Stimulated activated CD8-positive, alpha-beta memory T cell treated with anti-CD3 and anti-CD28 coated beads, Interleukin-4, amount 100 ng/mL, for 4 hours (primary cell): ENCODE data around the gene DGCR6L.
"Not testable (repeated sequence)": the region's sequence is repeated elsewhere in the genome, so short reads cannot be mapped to it uniquely, and the experiment has no call there.

Experiments used
- DNase-seq, 2 donors: peaks; one replicate each; pipeline ENCODE4 v3.0.0-alpha.2; 2020; ENCODE audit warnings: low read depth in 2 of 2, low spot score in 1 of 2

The DGCR6L gene

GRCh38 chr22:20319745-20320658 lies at the start of gene DGCR6L:
TSS of gene DGCR6L (minus strand) at chr22:20320060. CDS start at chr22:20319988, 72 bp downstream.
- peak; percentile 89 to 92 for DNase-seq

GRCh38 chr22:20368875-20369274 lies 49.0 kb upstream of the DGCR6L start:
- not testable (repeated sequence) for DNase-seq

GRCh38 chr22:20366841-20367240 lies 47.0 kb upstream of the DGCR6L start:
- DNase-seq = not testable (repeated sequence)

- not testable (repeated sequence) for DNase-seq
Measured at GRCh38 chr22:20364335-20365260, 44.7 kb upstream of the DGCR6L start.

GRCh38 chr22:20362403-20362802 lies 42.5 kb upstream of the DGCR6L start:
- DNase-seq = not testable (repeated sequence)

- DNase-seq = not testable (repeated sequence)
Measured at GRCh38 chr22:20361752-20362229, 41.9 kb upstream of the DGCR6L start.

GRCh38 chr22:20360866-20361751 lies 41.2 kb upstream of the DGCR6L start:
- not testable (repeated sequence) for DNase-seq

GRCh38 chr22:20360261-20360660 lies 40.4 kb upstream of the DGCR6L start:
- DNase-seq = not testable (repeated sequence)

GRCh38 chr22:20358503-20359239 lies 38.8 kb upstream of the DGCR6L start:
- not testable (repeated sequence) for DNase-seq

- DNase-seq = not testable (repeated sequence)
Measured at GRCh38 chr22:20357967-20358366, 38.1 kb upstream of the DGCR6L start.

- DNase-seq = not testable (repeated sequence)
Measured at GRCh38 chr22:20356906-20357305, 37.0 kb upstream of the DGCR6L start.

GRCh38 chr22:20355939-20356636 lies 36.2 kb upstream of the DGCR6L start:
- DNase-seq = not testable (repeated sequence)

GRCh38 chr22:20354238-20354975 lies 34.5 kb upstream of the DGCR6L start:
- DNase-seq = no peak

- DNase-seq = not testable (repeated sequence)
Measured at GRCh38 chr22:20352536-20352935, 32.7 kb upstream of the DGCR6L start.

GRCh38 chr22:20346553-20346952 lies 26.7 kb upstream of the DGCR6L start:
- DNase-seq = not testable (repeated sequence)

- DNase-seq = not testable (repeated sequence)
Measured at GRCh38 chr22:20338291-20338690, 18.4 kb upstream of the DGCR6L start.

- not testable (repeated sequence) for DNase-seq
Measured at GRCh38 chr22:20337807-20338206, 17.9 kb upstream of the DGCR6L start.

- not testable (repeated sequence) for DNase-seq
Measured at GRCh38 chr22:20336561-20336960, 16.7 kb upstream of the DGCR6L start.
